ENCODE results near the gene CLCN6.

Gene CLCN6

GRCh38 chr1:11799099-11799498 lies 6.9 kb upstream of the CLCN6 start:
- no peaks in the 10 kb centered on the region for H3K27me3 ChIP-seq (ENCODE audit: insufficient read depth, low read length)

DNA sequence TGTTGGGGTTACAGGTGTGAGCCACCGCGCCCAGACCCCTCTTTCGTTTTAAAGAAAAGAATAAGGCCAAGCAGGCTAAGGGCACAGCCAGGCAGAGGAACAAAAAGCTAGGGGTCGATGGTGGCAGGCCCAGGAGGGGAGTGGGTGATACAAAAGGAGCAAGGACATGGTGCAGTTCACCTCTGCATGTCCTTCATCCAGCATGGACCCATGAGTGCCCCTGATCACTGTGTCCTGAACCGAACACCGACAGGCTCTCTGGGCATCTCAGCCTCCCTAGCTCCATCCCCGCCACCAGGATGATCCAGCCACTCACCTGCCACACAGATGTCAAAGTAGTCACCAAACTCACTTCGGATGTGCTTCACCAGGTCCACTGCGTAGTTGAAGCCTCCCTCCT lies 6.1 kb upstream of the CLCN6 start:
- Histone ChIP-seq H3K4ac (ENCODE audit: low read depth, low read length) (no peak overlapping the region), H2BK5ac (ENCODE audit: low read depth, low read length, poor library complexity) (no peak overlapping the region), H3K27me3 (ENCODE audit: insufficient read depth, low read length) (no peaks in the 10 kb centered on the region), H4K8ac (ENCODE audit: low read depth, low read length) (no peak overlapping the region), H3K79me2 (ENCODE audit: control insufficient read depth, insufficient read depth, low read length, poor library complexity) (peaks cover under 1% of the 10 kb centered on the region), H3K14ac (ENCODE audit: low read length) (no peak overlapping the region), H3K18ac (ENCODE audit: low read length) (no peak overlapping the region), H4K12ac (ENCODE audit: low read depth, low read length) (no peak overlapping the region), H4K91ac (ENCODE audit: low read depth, low read length) (no peak overlapping the region), H2BK120ac (ENCODE audit: insufficient read depth, low read length, poor library complexity) (no peak overlapping the region), H3K4me1 (ENCODE audit: control insufficient read depth in 1 of 2, insufficient read depth in 2 of 2, low read length in 2 of 2) (peaks cover 16 to 21% of the 10 kb centered on the region in 2 experiments), H3K36me3 (ENCODE audit: control insufficient read depth in 1 of 2, insufficient read depth in 2 of 2, low read length in 2 of 2) (peaks cover 20 to 33% of the 10 kb centered on the region in 2 experiments), H2AFZ (ENCODE audit: insufficient read depth, low read length, poor library complexity) (no peak overlapping the region), H3K4me3 (ENCODE audit: low read depth, low read length) (no peak overlapping the region), H2BK12ac (ENCODE audit: low read length) (no peak overlapping the region), H3K9me3 (ENCODE audit: insufficient read depth, low read depth, low read length) (peaks cover 2% of the 10 kb centered on the region), H3K27ac (ENCODE audit: low read depth, low read length) (no peak overlapping the region), H3K23ac (ENCODE audit: low read length) (no peak overlapping the region), H3K4me2 (ENCODE audit: low read length) (no peak overlapping the region), H2AK5ac (ENCODE audit: low read length) (no peak overlapping the region), H3K9ac (ENCODE audit: low read length) (no peak overlapping the region), H3K79me1 (ENCODE audit: low read length) (peaks cover 10% of the 10 kb centered on the region)
- no peak for DNase-seq
- no CpG with 5 or more reads among the region's 9 CpGs for WGBS (ENCODE audit: extremely low coverage, insufficient coverage, insufficient read length)

More at GRCh38 chr1:11799099-11799498, 6.9 kb upstream of the CLCN6 start:
- WGBS (ENCODE audit: extremely low coverage, insufficient coverage, insufficient read length) = no CpG with 5 or more reads among the region's 5 CpGs
- Histone ChIP-seq H3K18ac (ENCODE audit: low read length) (no peak overlapping the region), H2AFZ (ENCODE audit: insufficient read depth, low read length, poor library complexity) (no peak overlapping the region), H2BK5ac (ENCODE audit: low read depth, low read length, poor library complexity) (no peak overlapping the region), H3K14ac (ENCODE audit: low read length) (no peak overlapping the region), H3K79me2 (ENCODE audit: control insufficient read depth, insufficient read depth, low read length, poor library complexity) (no peaks in the 10 kb centered on the region), H3K9ac (ENCODE audit: low read length) (no peak overlapping the region), H2BK120ac (ENCODE audit: insufficient read depth, low read length, poor library complexity) (no peak overlapping the region), H3K4me3 (ENCODE audit: low read depth, low read length) (no peak overlapping the region), H3K9me3 (ENCODE audit: insufficient read depth, low read depth, low read length) (peaks cover 3% of the 10 kb centered on the region), H3K79me1 (ENCODE audit: low read length) (peaks cover 9% of the 10 kb centered on the region), H2BK12ac (ENCODE audit: low read length) (no peak overlapping the region), H4K8ac (ENCODE audit: low read depth, low read length) (no peak overlapping the region), H3K27ac (ENCODE audit: low read depth, low read length) (no peak overlapping the region), H3K23ac (ENCODE audit: low read length) (no peak overlapping the region), H2AK5ac (ENCODE audit: low read length) (no peak overlapping the region), H3K4me2 (ENCODE audit: low read length) (no peak overlapping the region), H3K36me3 (ENCODE audit: control insufficient read depth in 1 of 2, insufficient read depth in 2 of 2, low read length in 2 of 2) (peaks cover 25 to 41% of the 10 kb centered on the region in 2 experiments), H3K4me1 (ENCODE audit: control insufficient read depth in 1 of 2, insufficient read depth in 2 of 2, low read length in 2 of 2) (peaks cover 15 to 19% of the 10 kb centered on the region in 2 experiments), H4K12ac (ENCODE audit: low read depth, low read length) (no peak overlapping the region), H3K4ac (ENCODE audit: low read depth, low read length) (no peak overlapping the region), H4K91ac (ENCODE audit: low read depth, low read length) (no peak overlapping the region)
- no peak for DNase-seq

DNA sequence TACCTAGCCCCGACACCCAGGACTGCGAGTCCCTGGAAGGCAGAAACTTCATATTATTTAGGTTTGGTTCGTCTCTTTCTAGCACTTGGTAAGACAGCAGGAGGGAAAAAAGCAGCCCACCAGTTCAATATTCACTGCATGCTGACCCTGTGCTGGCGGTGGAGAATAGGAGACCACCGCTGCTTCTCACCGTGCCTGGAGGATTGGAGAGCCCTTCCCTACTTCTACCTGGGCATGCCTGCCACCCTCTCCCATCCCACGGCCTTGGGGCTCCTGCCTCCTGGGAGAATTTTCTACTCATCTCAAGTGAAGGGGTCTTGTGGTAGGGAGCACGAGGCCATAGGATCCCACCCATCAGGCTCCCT lies 5.6 kb upstream of the CLCN6 start:
- WGBS (ENCODE audit: extremely low coverage, insufficient coverage, insufficient read length) = no CpG with 5 or more reads among the region's 8 CpGs
- DNase-seq = no peak
- Histone ChIP-seq H2BK5ac (ENCODE audit: low read depth, low read length, poor library complexity) (no peak overlapping the region), H3K9ac (ENCODE audit: low read length) (no peak overlapping the region), H3K4me2 (ENCODE audit: low read length) (no peak overlapping the region), H3K27me3 (ENCODE audit: insufficient read depth, low read length) (no peaks in the 10 kb centered on the region), H4K91ac (ENCODE audit: low read depth, low read length) (no peak overlapping the region), H3K4me3 (ENCODE audit: low read depth, low read length) (no peak overlapping the region), H3K4ac (ENCODE audit: low read depth, low read length) (no peak overlapping the region), H2BK120ac (ENCODE audit: insufficient read depth, low read length, poor library complexity) (no peak overlapping the region), H4K8ac (ENCODE audit: low read depth, low read length) (no peak overlapping the region), H3K23ac (ENCODE audit: low read length) (no peak overlapping the region), H2AK5ac (ENCODE audit: low read length) (no peak overlapping the region), H2AFZ (ENCODE audit: insufficient read depth, low read length, poor library complexity) (no peak overlapping the region), H3K79me1 (ENCODE audit: low read length) (peaks cover 15% of the 10 kb centered on the region), H3K9me3 (ENCODE audit: insufficient read depth, low read depth, low read length) (peaks cover 2% of the 10 kb centered on the region), H3K27ac (ENCODE audit: low read depth, low read length) (no peak overlapping the region), H4K12ac (ENCODE audit: low read depth, low read length) (no peak overlapping the region), H3K79me2 (ENCODE audit: control insufficient read depth, insufficient read depth, low read length, poor library complexity) (peaks cover 5% of the 10 kb centered on the region), H3K18ac (ENCODE audit: low read length) (no peak overlapping the region), H3K4me1 (ENCODE audit: control insufficient read depth in 1 of 2, insufficient read depth in 2 of 2, low read length in 2 of 2) (peaks cover 16 to 24% of the 10 kb centered on the region in 2 experiments), H3K36me3 (ENCODE audit: control insufficient read depth in 1 of 2, insufficient read depth in 2 of 2, low read length in 2 of 2) (peaks cover 15 to 29% of the 10 kb centered on the region in 2 experiments), H3K14ac (ENCODE audit: low read length) (no peak overlapping the region), H2BK12ac (ENCODE audit: low read length) (no peak overlapping the region)

- Histone ChIP-seq H3K4me2 (ENCODE audit: low read length) (no peak overlapping the region), H3K14ac (ENCODE audit: low read length) (no peak overlapping the region), H3K27ac (ENCODE audit: low read depth, low read length) (no peak overlapping the region), H3K27me3 (ENCODE audit: insufficient read depth, low read length) (no peaks in the 10 kb centered on the region), H3K9ac (ENCODE audit: low read length) (no peak overlapping the region), H3K36me3 (ENCODE audit: control insufficient read depth in 1 of 2, insufficient read depth in 2 of 2, low read length in 2 of 2) (peaks cover 12 to 25% of the 10 kb centered on the region in 2 experiments), H2BK120ac (ENCODE audit: insufficient read depth, low read length, poor library complexity) (no peak overlapping the region), H4K12ac (ENCODE audit: low read depth, low read length) (no peak overlapping the region), H3K18ac (ENCODE audit: low read length) (no peak overlapping the region), H2BK12ac (ENCODE audit: low read length) (no peak overlapping the region), H2AFZ (ENCODE audit: insufficient read depth, low read length, poor library complexity) (no peak overlapping the region), H3K4ac (ENCODE audit: low read depth, low read length) (no peak overlapping the region), H3K4me3 (ENCODE audit: low read depth, low read length) (no peak overlapping the region), H3K23ac (ENCODE audit: low read length) (no peak overlapping the region), H3K79me2 (ENCODE audit: control insufficient read depth, insufficient read depth, low read length, poor library complexity) (peaks cover 7% of the 10 kb centered on the region), H3K9me3 (ENCODE audit: insufficient read depth, low read depth, low read length) (peaks cover 2% of the 10 kb centered on the region), H3K4me1 (ENCODE audit: control insufficient read depth in 1 of 2, insufficient read depth in 2 of 2, low read length in 2 of 2) (peaks cover 16 to 24% of the 10 kb centered on the region in 2 experiments), H2BK5ac (ENCODE audit: low read depth, low read length, poor library complexity) (no peak overlapping the region), H2AK5ac (ENCODE audit: low read length) (no peak overlapping the region), H4K8ac (ENCODE audit: low read depth, low read length) (no peak overlapping the region), H4K91ac (ENCODE audit: low read depth, low read length) (no peak overlapping the region), H3K79me1 (ENCODE audit: low read length) (peaks cover 18% of the 10 kb centered on the region)
- no peak for DNase-seq
- WGBS (ENCODE audit: extremely low coverage, insufficient coverage, insufficient read length) = no CpG with 5 or more reads among the region's 21 CpGs
Observed at GRCh38 chr1:11800756-11801433, 5.1 kb upstream of the CLCN6 start.

Data from trophoblast cell (in vitro differentiated cells and primary cell).